T-helper 2 cell (primary cell): Measurements from ENCODE around the gene PPRC1.

Experiments
- DNase-seq, 5 experiments: peaks; one replicate each; pipeline versions ENCODE4 v3.0.0 to v3.0.0-alpha.2; 2012 to 2022
- total RNA-seq, 2 donors: gene quantifications; one replicate each; lab custom pipeline; 2026; lab: John Stamatoyannopoulos, UW

PPRC1 gene
- 52.7 to 75.8 reads per million in 2 donors for total RNA-seq

- DNase-seq = peak; percentile 90 to 99 (median 95)
Observed at GRCh38 chr10:102132563-102133372, at the start of gene PPRC1. TSS of gene PPRC1 (plus strand) at chr10:102133040. CDS start at chr10:102133069, 29 bp downstream.

GRCh38 chr10:102083541-102083940, 49.3 kb upstream of the PPRC1 start:
- no peak for DNase-seq

GRCh38 chr10:102085336-102085735, 47.5 kb upstream of the PPRC1 start:
- no peak for DNase-seq

- no peak for DNase-seq
Observed at GRCh38 chr10:102086196-102086595, 46.6 kb upstream of the PPRC1 start.

GRCh38 chr10:102090772-102091171, 42.1 kb upstream of the PPRC1 start:
- no peak for DNase-seq

GRCh38 chr10:102096449-102096848, 36.4 kb upstream of the PPRC1 start:
- no peak for DNase-seq

- DNase-seq = no peak
Observed at GRCh38 chr10:102101152-102101551, 31.7 kb upstream of the PPRC1 start.

GRCh38 chr10:102102421-102102820, 30.4 kb upstream of the PPRC1 start:
- DNase-seq = no peak

- DNase-seq = no peak
Observed at GRCh38 chr10:102106998-102107397, 25.8 kb upstream of the PPRC1 start.

- no peak for DNase-seq
Observed at GRCh38 chr10:102109166-102110116, 23.4 kb upstream of the PPRC1 start.

- DNase-seq = no peak
Observed at GRCh38 chr10:102111276-102111675, 21.6 kb upstream of the PPRC1 start.

- no peak for DNase-seq
Observed at GRCh38 chr10:102112210-102112817, 20.5 kb upstream of the PPRC1 start.

GRCh38 chr10:102113261-102113955, 19.4 kb upstream of the PPRC1 start:
- DNase-seq = peak in 1 of 5 experiments; percentile 37

- DNase-seq = no peak
Observed at GRCh38 chr10:102113956-102114857, 18.6 kb upstream of the PPRC1 start.

- DNase-seq = peak; percentile 61 to 86 (median 80)
Observed at GRCh38 chr10:102114861-102115618, 17.8 kb upstream of the PPRC1 start.

GRCh38 chr10:102115775-102116174, 17.1 kb upstream of the PPRC1 start:
- peak in 1 of 5 experiments; percentile 51 for DNase-seq

- DNase-seq = no peak
Observed at GRCh38 chr10:102116656-102117055, 16.2 kb upstream of the PPRC1 start.

- peak in 4 of 5 experiments; percentile 39 to 89 (median 50) for DNase-seq
Observed at GRCh38 chr10:102117391-102118159, 15.3 kb upstream of the PPRC1 start.

GRCh38 chr10:102118867-102119266, 14.0 kb upstream of the PPRC1 start:
- peak in 1 of 5 experiments; percentile 29 for DNase-seq
